HCT116 (cell line): ENCODE measurements around the gene PLCG2. TPM values are rescaled to one million over a fixed set of nuclear protein-coding genes. Genes with fewer than 3 reads are reported as not detected.

ENCODE experiments used
- ATAC-seq: fragments of 200-7000 bp; cut with Tn5 transposase; 2 replicates; pipeline ENCODE4 v1.9.1; 2020; ENCODE audit warnings: mild to moderate bottlenecking, moderate library complexity
- BruUV-seq: library from RNA; stranded (reverse); fragments of 400-500 nt; replicated peaks from 2 replicates; lab custom pipeline; 2021; lab: Mats Ljungman, UMichigan
- CTCF ChIA-PET: fragments of 300-600 bp; sonication (Branson Sonifier 250); formaldehyde crosslinking; loops from one replicate; lab custom pipeline; 2021; ENCODE audit warnings: antibody characterized with exemption; lab: Charles Lee
- POLR2A ChIA-PET: fragments of 300-600, 350-600 bp; sonication (Branson Sonifier 250); formaldehyde crosslinking; loops from one replicate; lab custom pipeline; 2021; ENCODE audit warnings: antibody characterized with exemption; lab: Charles Lee
- RAD21 ChIA-PET, 2 experiments: fragments of 300-600 bp; sonication (Branson Sonifier 250); formaldehyde crosslinking; loops; one replicate each; lab custom pipeline; 2023; ENCODE audit warnings: low total read pairs in 2 of 2; ENCODE audit not compliant: uncharacterized antibody in 2 of 2, unreplicated experiment in 2 of 2, low non-redundant PET in 1 of 2; lab: Charles Lee
- DNase-seq: peaks from one replicate; pipeline ENCODE4 v3.0.0-alpha.2; 2010; ENCODE audit warnings: low read depth, low spot score
- H2AFZ ChIP-seq: fragments of 200-600 bp; shearing (Covaris generic), sonication (generic); 2 replicates; pipeline ENCODE4 v1.6.1; 2017; ENCODE audit warnings: low read depth, mixed run types, mixed read lengths, antibody characterized with exemption, low read length; ENCODE audit not compliant: poor library complexity, severe bottlenecking
- H3K27ac ChIP-seq: 2 replicates; pipeline ENCODE4 v1.5.1; 2012; ENCODE audit warnings: low read depth, low read length
- H3K27me3 ChIP-seq: fragments of 200-600 bp; sonication (generic); 2 replicates; pipeline ENCODE4 v1.6.1; 2016; ENCODE audit warnings: mixed run types, low read length, mixed read lengths; ENCODE audit not compliant: insufficient read depth
- H3K36me3 ChIP-seq, 2 experiments: fragments of 200-500 bp in 1 of 2; fragments of 200-600 bp in 1 of 2; sonication (Bioruptor generic) in 1 of 2; sonication (generic) in 1 of 2; 2 replicates each; pipeline versions ENCODE4 v1.5.1 to v1.6.1; 2014 to 2016; ENCODE audit warnings: low read length in 2 of 2, inconsistent platforms in 1 of 2, mixed read lengths in 1 of 2, mixed run types in 1 of 2; ENCODE audit not compliant: insufficient read depth in 2 of 2, control insufficient read depth in 1 of 2
- H3K4me1 ChIP-seq, 2 experiments: fragments of 200-600 bp in 1 of 2; sonication (generic) in 1 of 2; 2 replicates each; pipeline versions ENCODE4 v1.5.1 to v1.6.1; 2012 to 2017; ENCODE audit warnings: low read length in 2 of 2, inconsistent platforms in 1 of 2, mild to moderate bottlenecking in 1 of 2, mixed read lengths in 1 of 2, mixed run types in 1 of 2, moderate library complexity in 1 of 2; ENCODE audit not compliant: insufficient read depth in 2 of 2, control insufficient read depth in 1 of 2
- H3K4me2 ChIP-seq: fragments of 200-600 bp; sonication (generic); 2 replicates; pipeline ENCODE4 v1.6.1; 2017; ENCODE audit warnings: mixed run types, low read length, mixed read lengths
- H3K4me3 ChIP-seq, 2 experiments: fragments of 200-600 bp in 1 of 2; sonication (generic) in 1 of 2; replicated peaks in 1 of 2; 2 replicates each; pipeline ENCODE4 v1.5.1; 2011 to 2016; ENCODE audit warnings: low read length in 2 of 2, control low read depth in 1 of 2, low read depth in 1 of 2, mild to moderate bottlenecking in 1 of 2, mixed read lengths in 1 of 2, mixed run types in 1 of 2
- H3K79me2 ChIP-seq: fragments of 200-600 bp; sonication (generic); 2 replicates; pipeline ENCODE4 v1.6.1; 2017; ENCODE audit warnings: mild to moderate bottlenecking, mixed run types, low read length, moderate library complexity, mixed read lengths; ENCODE audit not compliant: insufficient read depth
- H3K9ac ChIP-seq: fragments of 200-600 bp; sonication (generic); 2 replicates; pipeline ENCODE4 v1.6.1; 2016; ENCODE audit warnings: low read length, mixed read lengths
- H3K9me2 ChIP-seq: fragments of 200-600 bp; sonication (generic), shearing (Covaris generic); 2 replicates; pipeline ENCODE4 v1.6.1; 2017; ENCODE audit warnings: mixed run types, mild to moderate bottlenecking, moderate library complexity; ENCODE audit not compliant: insufficient read depth
- H3K9me3 ChIP-seq, 2 experiments: fragments of 200-500 bp in 1 of 2; fragments of 200-600 bp in 1 of 2; sonication (Bioruptor generic) in 1 of 2; sonication (generic) in 1 of 2; 2 replicates each; pipeline ENCODE4 v1.6.1; 2014 to 2017; ENCODE audit warnings: low read length in 2 of 2, mixed read lengths in 2 of 2, inconsistent platforms in 1 of 2, low read depth in 1 of 2, mild to moderate bottlenecking in 1 of 2, mixed run types in 1 of 2, moderate library complexity in 1 of 2; ENCODE audit not compliant: control insufficient read depth in 1 of 2, insufficient read depth in 1 of 2
- H4K20me1 ChIP-seq: fragments of 200-600 bp; sonication (generic), shearing (Covaris generic); 2 replicates; pipeline ENCODE4 v1.6.1; 2017; ENCODE audit warnings: mixed run types, mild to moderate bottlenecking, moderate library complexity; ENCODE audit not compliant: insufficient read depth
- ATF3 ChIP-seq: IDR thresholded peaks from 2 replicates; pipeline ENCODE4 v1.6.1; 2012
- intact Hi-C: fragments of 100-400 bp; cut with micrococcal nuclease; formaldehyde crosslinking; loops from 2 replicates; pipeline ENCODE4 v1.10.0; 2022
- total RNA-seq: library from RNA; stranded (reverse); gene quantifications from one replicate; pipeline ENCODE4 v1.2.1, GENCODE V29; 2021; ENCODE audit not compliant: unreplicated experiment

The PLCG2 gene
- total RNA-seq, 1 experiment from 2014 or later, result 31.2 TPM

DNA sequence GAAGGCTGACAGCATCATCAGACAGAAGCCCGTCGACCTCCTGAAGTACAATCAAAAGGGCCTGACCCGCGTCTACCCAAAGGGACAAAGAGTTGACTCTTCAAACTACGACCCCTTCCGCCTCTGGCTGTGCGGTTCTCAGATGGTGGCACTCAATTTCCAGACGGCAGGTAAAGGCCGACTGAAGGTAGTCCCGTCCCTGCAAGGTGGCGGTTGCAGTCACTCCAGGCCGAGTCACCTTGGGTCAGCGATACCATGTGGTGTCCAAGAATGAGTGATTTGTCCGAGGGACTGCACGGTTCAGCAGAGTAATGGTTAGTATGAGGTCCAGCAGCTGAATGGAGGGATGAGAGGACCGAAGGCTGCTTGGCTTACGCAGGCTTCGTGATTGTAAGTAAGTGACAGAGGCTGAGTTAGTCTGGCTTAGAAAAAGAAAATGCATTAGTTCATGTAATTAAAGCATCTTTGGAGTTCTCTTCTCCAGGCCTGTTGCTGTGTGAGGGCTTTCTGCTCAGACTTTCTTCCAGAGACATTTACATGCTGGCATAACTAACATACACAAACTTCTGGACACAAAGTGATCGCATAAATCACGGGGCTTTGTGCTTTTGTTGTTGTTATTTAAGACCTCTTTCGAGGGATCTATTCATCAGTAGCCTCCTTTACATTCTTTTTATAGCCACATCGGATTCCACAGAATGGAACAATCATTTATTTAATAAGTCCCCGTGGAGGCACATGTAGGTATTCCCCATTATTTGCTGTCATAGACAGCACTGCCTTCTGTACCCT lies 157.3 kb downstream of the PLCG2 start:
- Histone ChIP-seq H3K4me2 (no peak overlapping the region), H3K9me3 (no peaks in the 10 kb centered on the region), H3K9me2 (no peaks in the 10 kb centered on the region), H3K4me3 (no peak overlapping the region), H3K27ac (no peak overlapping the region), H3K36me3 (no peaks in the 10 kb centered on the region), H3K9ac (no peak overlapping the region), H3K4me1 (peaks cover 8 to 11% of the 10 kb centered on the region in 2 experiments; a peak in 3 of 4 replicates), H4K20me1 (no peaks in the 10 kb centered on the region), H3K27me3 (no peaks in the 10 kb centered on the region), H2AFZ (no peak overlapping the region), H3K79me2 (no peaks in the 10 kb centered on the region)
- TF ChIP-seq ATF3, result no peak
- BruUV-seq, result no TSS peak
- RAD21 ChIA-PET, result no interaction called here
- CTCF ChIA-PET, result no interaction called here
- no peak for DNase-seq
- ATAC-seq, result no peak
- intact Hi-C loops, result no loop called here
- POLR2A ChIA-PET, result no interaction called here

DNA sequence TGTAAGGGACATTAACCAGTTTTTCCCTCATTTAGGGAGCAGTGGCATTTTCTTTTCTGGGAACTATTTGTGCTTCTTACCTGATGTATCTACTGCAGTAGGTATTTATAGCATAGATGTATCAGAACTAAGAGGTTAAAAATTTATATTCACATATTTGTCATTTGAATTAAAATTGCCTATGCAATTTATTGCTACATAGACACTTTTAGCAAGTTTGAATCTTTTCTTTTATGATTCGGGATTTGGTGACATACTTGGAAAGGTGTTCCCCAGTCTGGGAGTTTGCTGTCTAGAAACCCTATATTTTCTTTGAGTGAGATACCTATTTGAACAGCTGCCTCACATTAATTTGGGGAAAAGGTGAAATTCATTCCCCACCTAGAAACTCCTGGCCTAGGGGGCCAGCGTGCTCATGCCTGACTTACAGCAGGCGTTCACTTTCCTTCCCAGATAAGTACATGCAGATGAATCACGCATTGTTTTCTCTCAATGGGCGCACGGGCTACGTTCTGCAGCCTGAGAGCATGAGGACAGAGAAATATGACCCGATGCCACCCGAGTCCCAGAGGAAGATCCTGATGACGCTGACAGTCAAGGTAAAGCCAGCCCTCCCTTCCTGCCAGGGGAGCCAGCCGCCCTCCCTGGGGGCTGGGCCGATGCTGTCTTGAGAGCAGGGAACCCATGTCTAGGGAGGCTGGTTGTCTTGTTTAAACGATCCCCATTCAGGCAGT lies 158.4 kb downstream of the PLCG2 start:
- ChIA-PET CTCF (interaction anchor here (6.7 kb wide), 1 partner anchor 293 kb away, joined by 35 read pairs; no protein-coding TSS in a partner anchor), RAD21 (no interaction called here), POLR2A (no interaction called here)
- no TSS peak for BruUV-seq
- Histone ChIP-seq H3K79me2 (no peaks in the 10 kb centered on the region), H3K4me1 (peaks cover 8 to 11% of the 10 kb centered on the region in 2 experiments; a peak in 3 of 4 replicates), H3K27ac (no peak overlapping the region), H3K27me3 (no peaks in the 10 kb centered on the region), H3K9me3 (no peaks in the 10 kb centered on the region), H4K20me1 (no peaks in the 10 kb centered on the region)
- no peak for DNase-seq
- no peak for ATAC-seq
- TF ChIP-seq ATF3, result no peak
- TF ChIP-seq, all 23 proteins: peak for 0
- Histone ChIP-seq H3K36me3 (no peaks in the 10 kb centered on the region), H3K4me3 (no peak overlapping the region), H3K9me2 (no peaks in the 10 kb centered on the region), H3K9ac (no peak overlapping the region), H2AFZ (no peak overlapping the region), H3K4me2 (no peak overlapping the region)
- intact Hi-C loops, result no loop called here
